ENCODE data around the gene SRSF6. TPM values are rescaled to one million over a fixed set of nuclear protein-coding genes. Genes with fewer than 3 reads are reported as not detected.
A peak's percentile ranks its signal among the peaks of the same experiment; 100 is the strongest.

The SRSF6 gene
- total and polyA plus RNA-seq, 2 experiments from 2014 or later, result 60.1 to 61.5 TPM

GRCh38 chr20:43440531-43440930 lies 17.2 kb upstream of the SRSF6 start:
- Histone ChIP-seq H3K4me2 (no peak overlapping the region), H3K79me2 (replicated peaks; ENCODE audit: insufficient read depth) (no peaks in the 10 kb centered on the region), H3K36me3 (ENCODE audit: insufficient read depth) (no peaks in the 10 kb centered on the region), H3K4me3 (no peak overlapping the region), H3K9me2 (ENCODE audit: insufficient read depth) (no peaks in the 10 kb centered on the region), H3K4me1 (ENCODE audit: insufficient read depth) (no peaks in the 10 kb centered on the region), H3F3A (replicated peaks; ENCODE audit: low read depth) (no peaks in the 10 kb centered on the region), H3K27ac (ENCODE audit: low read depth) (no peak overlapping the region), H2AFZ (no peak overlapping the region), H4K20me1 (replicated peaks; ENCODE audit: insufficient read depth) (no peaks in the 10 kb centered on the region), H3K27me3 (ENCODE audit: insufficient read depth) (no peaks in the 10 kb centered on the region)
- Mint-ChIP-seq H3K36me3 (ENCODE audit: low read depth) (peaks cover 18% of the 10 kb centered on the region), H3K4me3 (no peak overlapping the region), H3K27ac (no peak overlapping the region), H3K27me3 (ENCODE audit: insufficient read depth, low read depth, poor library complexity) (peaks cover 3% of the 10 kb centered on the region), H3K9me3 (peaks cover 84% of the 10 kb centered on the region), H3K4me1 (no peaks in the 10 kb centered on the region)
- no peak for ATAC-seq
- TF ChIP-seq EZH2 (IDR thresholded peaks at IDR 0.05; ENCODE audit: low read depth, unreplicated experiment), result no peak
- TF ChIP-seq JUNB (IDR thresholded peaks at IDR 0.05; ENCODE audit: unreplicated experiment), result no peak
- no peak for TF ChIP-seq EZH2phosphoT487 (IDR thresholded peaks at IDR 0.05; ENCODE audit: unreplicated experiment)
- TF ChIP-seq ZNF114 (CRISPR knock-in tag; IDR thresholded peaks at IDR 0.05), result no peak
- no peak for TF ChIP-seq CTCF (conservative IDR thresholded peaks at IDR 0.05; ENCODE audit: low read depth in 2 of 2)
- TF ChIP-seq, protein P1, sequence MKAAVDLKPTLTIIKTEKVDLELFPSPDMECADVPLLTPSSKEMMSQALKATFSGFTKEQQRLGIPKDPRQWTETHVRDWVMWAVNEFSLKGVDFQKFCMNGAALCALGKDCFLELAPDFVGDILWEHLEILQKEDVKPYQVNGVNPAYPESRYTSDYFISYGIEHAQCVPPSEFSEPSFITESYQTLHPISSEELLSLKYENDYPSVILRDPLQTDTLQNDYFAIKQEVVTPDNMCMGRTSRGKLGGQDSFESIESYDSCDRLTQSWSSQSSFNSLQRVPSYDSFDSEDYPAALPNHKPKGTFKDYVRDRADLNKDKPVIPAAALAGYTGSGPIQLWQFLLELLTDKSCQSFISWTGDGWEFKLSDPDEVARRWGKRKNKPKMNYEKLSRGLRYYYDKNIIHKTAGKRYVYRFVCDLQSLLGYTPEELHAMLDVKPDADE (IDR thresholded peaks at IDR 0.05), result no peak
- TF ChIP-seq CREB1 (CRISPR knock-in tag; IDR thresholded peaks at IDR 0.05; ENCODE audit: low read depth), result no peak
- DNase-seq (ENCODE audit: low spot score), result no peak

DNA sequence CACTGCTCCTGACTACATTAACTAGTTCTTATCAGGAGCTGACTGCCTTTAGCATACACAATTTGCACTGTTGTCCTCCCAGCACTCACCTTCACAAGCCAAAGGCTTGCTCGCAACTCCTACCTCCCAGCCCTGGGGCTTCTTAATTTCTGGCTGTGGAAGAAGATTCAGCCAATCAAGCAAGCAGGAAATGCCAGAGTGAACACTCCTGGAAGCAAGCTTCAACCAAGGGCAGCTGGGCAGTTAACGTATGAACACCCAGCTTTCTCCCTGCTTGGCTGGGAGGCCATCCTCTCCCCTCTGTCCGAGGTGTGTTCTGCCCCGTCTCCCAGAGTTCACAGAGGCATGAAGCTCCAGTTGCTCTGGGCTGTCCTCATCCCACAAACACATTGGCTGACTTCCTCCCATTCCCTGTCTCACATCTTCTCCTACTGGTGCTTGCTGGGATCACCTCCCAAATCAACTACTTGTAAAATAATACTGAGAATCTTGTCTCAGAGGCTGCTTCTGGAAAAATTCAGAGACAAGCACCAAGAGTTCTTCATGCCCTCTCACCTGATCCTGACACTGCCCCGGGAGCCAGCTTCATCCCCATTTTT lies 15.3 kb upstream of the SRSF6 start:
- Mint-ChIP-seq H3K9me3 (peaks cover 75% of the 10 kb centered on the region), H3K4me1 (no peaks in the 10 kb centered on the region), H3K36me3 (ENCODE audit: low read depth) (peaks cover 15% of the 10 kb centered on the region), H3K27me3 (ENCODE audit: insufficient read depth, low read depth, poor library complexity) (peaks cover 3% of the 10 kb centered on the region), H3K27ac (no peak overlapping the region), H3K4me3 (no peak overlapping the region)
- Histone ChIP-seq H2AFZ (peak overlapping the region; percentile 32; the same call in 1 of the 2 replicates), H3K9me2 (ENCODE audit: insufficient read depth) (no peaks in the 10 kb centered on the region), H3K79me2 (replicated peaks; ENCODE audit: insufficient read depth) (no peaks in the 10 kb centered on the region), H3K27me3 (ENCODE audit: insufficient read depth) (no peaks in the 10 kb centered on the region), H4K20me1 (replicated peaks; ENCODE audit: insufficient read depth) (no peaks in the 10 kb centered on the region), H3K36me3 (ENCODE audit: insufficient read depth) (no peaks in the 10 kb centered on the region), H3K4me3 (no peak overlapping the region), H3K27ac (ENCODE audit: low read depth) (no peak overlapping the region), H3F3A (replicated peaks; ENCODE audit: low read depth) (no peaks in the 10 kb centered on the region), H3K4me1 (ENCODE audit: insufficient read depth) (no peaks in the 10 kb centered on the region), H3K4me2 (no peak overlapping the region)
- peak; percentile 20 for DNase-seq (ENCODE audit: low spot score)
- ATAC-seq, result peak; percentile 52; the same call in 2 of the 3 replicates
- no peak for TF ChIP-seq REST (IDR thresholded peaks at IDR 0.05; ENCODE audit: unreplicated experiment)
- TF ChIP-seq, protein P1 (IDR thresholded peaks at IDR 0.05), result no peak

Measured in GM23338 (cell line).